GM12873 (cell line): Measurements from ENCODE around the gene DCAF7.

Experiments used
- CTCF ChIP-seq: IDR thresholded peaks from 2 replicates; pipeline ENCODE4 v1.5.1; 2012; ENCODE audit warnings: low read depth, mild to moderate bottlenecking, moderate library complexity, low read length, control low read depth; ENCODE audit not compliant: insufficient read depth; ENCODE audit errors: missing control alignments

The DCAF7 gene

GRCh38 chr17:63629627-63630026 is 79.3 kb downstream of the DCAF7 start:
- no peak for TF ChIP-seq CTCF

DNA sequence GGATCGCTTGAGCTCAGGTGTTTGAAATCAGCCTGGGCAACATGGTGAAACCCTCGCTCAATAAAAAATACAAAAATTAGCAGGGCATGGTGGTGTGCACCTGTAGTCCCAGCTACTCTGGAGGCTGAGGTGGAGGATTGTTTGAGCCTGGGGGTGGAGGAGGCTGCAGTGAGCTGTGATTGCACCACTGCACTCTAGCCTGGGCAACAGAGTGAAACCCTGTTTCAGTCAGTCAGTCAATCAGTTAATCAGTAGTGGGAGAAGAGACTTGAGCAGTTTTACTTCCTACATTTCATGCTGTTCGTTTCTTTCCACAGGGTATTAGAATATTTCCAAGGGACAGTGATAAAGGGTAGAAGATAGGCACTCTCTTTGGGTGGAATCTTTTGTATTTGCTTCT is 80.8 kb downstream of the DCAF7 start:
- no peak for TF ChIP-seq CTCF

- TF ChIP-seq CTCF = no peak
These were observed 81.3 kb downstream of the DCAF7 start for GRCh38 chr17:63631626-63632025.

- no peak for TF ChIP-seq CTCF
These were observed 83.5 kb downstream of the DCAF7 start for GRCh38 chr17:63633742-63634141.

DNA sequence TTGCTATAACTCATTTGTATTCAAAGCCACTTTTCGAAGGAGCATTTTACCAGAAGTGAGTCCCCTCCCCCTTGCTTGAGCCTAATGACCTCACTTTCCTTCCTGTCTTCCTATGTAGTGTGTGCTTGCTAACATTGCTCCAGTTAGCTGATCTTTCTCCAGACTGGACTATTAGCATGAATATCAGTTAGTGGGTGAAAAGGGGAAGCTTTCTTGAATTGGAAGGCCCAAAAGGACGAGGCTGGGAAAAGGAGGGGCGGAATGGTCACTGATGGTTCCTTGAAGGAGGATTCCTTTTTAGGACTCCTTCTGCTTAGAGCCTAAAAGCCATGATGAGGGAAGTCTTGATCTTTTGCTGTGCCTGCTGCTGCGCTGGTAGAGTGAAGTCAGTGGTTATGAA is 83.9 kb downstream of the DCAF7 start:
- TF ChIP-seq CTCF = no peak

DNA sequence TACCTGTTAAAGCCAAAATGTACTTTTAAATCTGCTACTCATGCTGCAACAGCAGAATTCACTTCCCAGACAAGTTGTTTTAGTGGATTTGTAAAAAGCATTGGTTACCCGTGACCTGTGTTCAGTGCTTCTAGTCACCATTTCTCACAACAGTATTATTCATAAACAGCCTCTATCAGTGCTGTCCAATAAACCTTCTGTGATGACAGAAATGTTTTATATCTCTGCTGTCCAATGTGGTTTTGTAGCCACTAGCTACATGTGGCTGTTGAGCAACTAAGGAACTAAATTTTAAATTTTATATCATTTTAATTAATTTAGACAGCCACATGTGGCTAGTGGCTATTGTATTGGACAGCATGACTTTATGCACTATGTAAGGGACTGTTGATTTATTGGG is 84.5 kb downstream of the DCAF7 start:
- no peak for TF ChIP-seq CTCF

- TF ChIP-seq CTCF = no peak
These were observed 85.0 kb downstream of the DCAF7 start for GRCh38 chr17:63635290-63635689.

DNA sequence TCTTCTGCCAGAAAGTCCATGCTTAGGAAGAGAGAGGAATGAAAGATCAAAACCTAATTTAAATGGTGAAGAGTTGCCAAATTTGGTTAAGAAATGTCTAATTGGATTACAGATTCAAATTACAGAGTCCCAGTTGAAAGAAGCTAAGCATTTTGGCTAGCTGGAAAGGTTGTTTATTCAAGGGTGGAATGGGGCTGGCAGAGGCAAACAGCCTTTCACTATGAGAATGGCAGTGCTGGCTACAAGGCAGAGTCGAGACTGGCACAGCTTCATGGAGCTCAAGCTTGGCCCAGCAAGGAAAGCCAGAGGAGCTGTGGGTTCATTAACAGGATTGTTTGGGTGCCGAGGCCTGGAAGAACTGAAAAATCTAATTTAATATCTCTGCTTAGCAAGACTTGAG is 85.5 kb downstream of the DCAF7 start:
- TF ChIP-seq CTCF = no peak
